OCI-LY1 (cell line): ENCODE measurements around the gene SPP1.
"Not testable (repeated sequence)": the region's sequence is repeated elsewhere in the genome, so short reads cannot be mapped to it uniquely, and the experiment has no call there.

ENCODE experiments used
- H2AFZ ChIP-seq: fragments of 200-600 bp; sonication (generic), shearing (Covaris generic); 2 replicates; pipeline ENCODE4 v1.6.0; 2014; ENCODE audit warnings: antibody characterized with exemption, mild to moderate bottlenecking, low read length
- H3F3A ChIP-seq: fragments of 200-600 bp; sonication (generic), shearing (Covaris generic); 2 replicates; pipeline ENCODE4 v1.6.0; 2014; ENCODE audit warnings: mild to moderate bottlenecking, antibody characterized with exemption, low read length, moderate library complexity; ENCODE audit not compliant: insufficient read depth
- H3K27ac ChIP-seq: fragments of 200-600 bp; sonication (generic); 2 replicates; pipeline ENCODE4 v1.5.1; 2014; ENCODE audit warnings: low read length, mixed run types, mild to moderate bottlenecking, low read depth; ENCODE audit not compliant: poor library complexity, severe bottlenecking
- H3K27me3 ChIP-seq: fragments of 200-600 bp; sonication (generic); 2 replicates; pipeline ENCODE4 v1.6.0; 2014; ENCODE audit warnings: antibody characterized with exemption, mild to moderate bottlenecking, low read length, moderate library complexity; ENCODE audit not compliant: insufficient read depth
- H3K36me3 ChIP-seq: fragments of 200-600 bp; sonication (generic); 2 replicates; pipeline ENCODE4 v1.6.1; 2014; ENCODE audit warnings: mild to moderate bottlenecking, antibody characterized with exemption, low read length, moderate library complexity, mixed read lengths; ENCODE audit not compliant: insufficient read depth
- H3K4me1 ChIP-seq: fragments of 200-600 bp; sonication (generic); 2 replicates; pipeline ENCODE4 v1.5.1; 2014; ENCODE audit warnings: mild to moderate bottlenecking, low read length, moderate library complexity; ENCODE audit not compliant: insufficient read depth, severe bottlenecking
- H3K4me2 ChIP-seq: fragments of 200-600 bp; sonication (generic), shearing (Covaris generic); 2 replicates; pipeline ENCODE4 v1.6.1; 2014; ENCODE audit warnings: low read length
- H3K4me3 ChIP-seq: fragments of 200-600 bp; sonication (generic); 2 replicates; pipeline ENCODE4 v1.5.1; 2014; ENCODE audit warnings: low read length, low read depth, mild to moderate bottlenecking, mixed read lengths; ENCODE audit not compliant: poor library complexity, severe bottlenecking
- H3K79me2 ChIP-seq: fragments of 200-600 bp; shearing (Covaris generic); 2 replicates; pipeline ENCODE4 v1.6.1; 2016; ENCODE audit warnings: mixed run types, low read length, mixed read lengths; ENCODE audit not compliant: insufficient read depth
- H3K9ac ChIP-seq: fragments of 200-600 bp; sonication (generic), shearing (Covaris generic); 2 replicates; pipeline ENCODE4 v1.6.1; 2014; ENCODE audit warnings: mild to moderate bottlenecking, low read length, mixed read lengths
- H3K9me2 ChIP-seq: fragments of 200-600 bp; sonication (generic), shearing (Covaris generic); 2 replicates; pipeline ENCODE4 v1.6.1; 2014; ENCODE audit warnings: low read depth, mild to moderate bottlenecking, low read length, mixed read lengths
- H3K9me3 ChIP-seq: fragments of 200-600 bp; shearing (Covaris generic); 2 replicates; pipeline ENCODE4 v1.6.1; 2014; ENCODE audit warnings: low read length, mixed read lengths
- H4K20me1 ChIP-seq: fragments of 200-600 bp; sonication (generic), shearing (Covaris generic); 2 replicates; pipeline ENCODE4 v1.6.0; 2016; ENCODE audit warnings: mild to moderate bottlenecking, low read length; ENCODE audit not compliant: insufficient read depth
- CTCF ChIP-seq: fragments of 200-600 bp; sonication (generic), shearing (Covaris generic); IDR thresholded peaks from 2 replicates; pipeline ENCODE4 v1.5.1; 2017; ENCODE audit warnings: mild to moderate bottlenecking, antibody characterized with exemption, low read length, moderate library complexity, mixed read lengths
- EZH2 ChIP-seq: fragments of 200-600 bp; sonication (generic), shearing (Covaris generic); IDR thresholded peaks from 2 replicates; pipeline ENCODE4 v1.8.0; 2017; ENCODE audit warnings: borderline replicate concordance, mixed run types, mild to moderate bottlenecking, antibody characterized with exemption, low read length, moderate library complexity, mixed read lengths

The SPP1 gene

GRCh38 chr4:87934157-87934704, 41.3 kb upstream of the SPP1 start:
- Histone ChIP-seq H3K9me3 (no peaks in the 10 kb centered on the region), H3K27ac (no peak overlapping the region), H3F3A (no peaks in the 10 kb centered on the region), H3K79me2 (no peaks in the 10 kb centered on the region), H3K4me2 (no peak overlapping the region), H3K4me3 (no peak overlapping the region), H3K4me1 (no peaks in the 10 kb centered on the region), H3K9ac (no peak overlapping the region), H3K27me3 (no peaks in the 10 kb centered on the region), H4K20me1 (no peaks in the 10 kb centered on the region), H3K36me3 (no peaks in the 10 kb centered on the region), H3K9me2 (no peaks in the 10 kb centered on the region), H2AFZ (no peak overlapping the region)
- no peak for TF ChIP-seq EZH2
- no peak for TF ChIP-seq CTCF

GRCh38 chr4:87934973-87935372, 40.5 kb upstream of the SPP1 start:
- Histone ChIP-seq H2AFZ (no peak overlapping the region), H3K79me2 (no peaks in the 10 kb centered on the region), H3K27ac (no peak overlapping the region), H3K4me2 (no peak overlapping the region), H4K20me1 (no peaks in the 10 kb centered on the region), H3K9me3 (no peaks in the 10 kb centered on the region), H3K4me1 (no peaks in the 10 kb centered on the region), H3K36me3 (no peaks in the 10 kb centered on the region), H3K9ac (no peak overlapping the region), H3K27me3 (no peaks in the 10 kb centered on the region), H3F3A (no peaks in the 10 kb centered on the region), H3K9me2 (no peaks in the 10 kb centered on the region), H3K4me3 (no peak overlapping the region)
- no peak for TF ChIP-seq CTCF
- TF ChIP-seq EZH2, result no peak

GRCh38 chr4:87935954-87936353, 39.6 kb upstream of the SPP1 start:
- not testable (repeated sequence) for H3K36me3 ChIP-seq, H3K9me3 ChIP-seq, H3K9me2 ChIP-seq, H3K4me1 ChIP-seq, H2AFZ ChIP-seq, H3F3A ChIP-seq, H3K27me3 ChIP-seq, H3K27ac ChIP-seq, H3K79me2 ChIP-seq, H3K4me3 ChIP-seq, H3K4me2 ChIP-seq, H4K20me1 ChIP-seq, H3K9ac ChIP-seq

GRCh38 chr4:87937523-87937922, 38.0 kb upstream of the SPP1 start:
- TF ChIP-seq EZH2 (no peak), CTCF (no peak)
- Histone ChIP-seq H3K4me3 (no peak overlapping the region), H3K9ac (no peak overlapping the region), H3F3A (no peaks in the 10 kb centered on the region), H3K79me2 (no peaks in the 10 kb centered on the region), H3K4me2 (no peak overlapping the region), H4K20me1 (no peaks in the 10 kb centered on the region), H3K9me3 (no peaks in the 10 kb centered on the region), H3K36me3 (no peaks in the 10 kb centered on the region), H3K27ac (no peak overlapping the region), H3K27me3 (no peaks in the 10 kb centered on the region), H2AFZ (no peak overlapping the region), H3K4me1 (no peaks in the 10 kb centered on the region), H3K9me2 (no peaks in the 10 kb centered on the region)
